Activated CD8-positive, alpha-beta memory T cell treated with anti-CD3 and anti-CD28 coated beads, Interleukin-2, amount 50 U/mL, for 1 hour (primary cell): ENCODE data around the gene PIEZO2.
"Not testable (repeated sequence)": the region's sequence is repeated elsewhere in the genome, so short reads cannot be mapped to it uniquely, and the experiment has no call there.

Experiments used
- DNase-seq: peaks from one replicate; pipeline ENCODE4 v3.0.0-alpha.2; 2020; ENCODE audit errors: extremely low read depth

Gene PIEZO2

DNA sequence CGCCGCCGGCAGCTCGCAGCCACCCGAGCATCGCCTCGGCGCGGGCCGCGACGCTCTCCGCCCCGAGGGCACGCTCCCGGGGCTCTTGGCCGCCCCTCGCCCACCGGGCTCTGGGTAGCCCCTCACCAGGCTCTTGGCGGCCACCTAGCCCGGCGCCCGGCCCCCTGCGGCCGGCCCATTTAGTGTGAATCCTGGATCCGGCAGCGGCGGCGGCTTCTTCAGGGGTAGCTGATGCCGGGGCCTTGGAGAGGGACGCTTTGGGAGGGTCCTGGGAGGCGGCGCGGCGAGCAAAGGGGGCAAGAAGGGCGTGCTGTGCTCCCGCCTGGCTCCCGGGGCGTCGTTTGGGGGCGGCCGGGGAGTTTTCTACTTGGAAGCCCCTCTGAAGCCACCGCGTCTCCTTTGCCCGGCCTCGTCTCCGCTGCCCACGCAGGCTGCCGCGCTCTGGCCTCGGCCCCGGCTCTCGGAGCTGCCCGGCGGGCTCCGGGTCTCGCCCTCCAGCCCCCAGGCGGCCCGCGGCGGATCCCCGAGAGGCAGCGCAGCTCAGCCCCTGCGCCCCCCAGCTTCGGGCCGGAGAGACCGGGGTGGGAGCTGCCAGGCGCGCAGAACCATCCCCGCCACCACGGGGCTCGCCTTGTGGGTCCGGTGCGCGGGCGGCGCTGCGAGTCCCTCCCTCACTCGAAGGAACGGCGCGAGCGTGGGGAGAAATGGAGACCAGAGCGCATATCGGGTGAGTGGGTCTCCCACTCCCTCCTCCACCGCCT, 509 bp downstream of the PIEZO2 start:
- DNase-seq, result no peak

GRCh38 chr18:11147962-11148679, 1.2 kb downstream of the PIEZO2 start:
- DNase-seq, result no peak

DNA sequence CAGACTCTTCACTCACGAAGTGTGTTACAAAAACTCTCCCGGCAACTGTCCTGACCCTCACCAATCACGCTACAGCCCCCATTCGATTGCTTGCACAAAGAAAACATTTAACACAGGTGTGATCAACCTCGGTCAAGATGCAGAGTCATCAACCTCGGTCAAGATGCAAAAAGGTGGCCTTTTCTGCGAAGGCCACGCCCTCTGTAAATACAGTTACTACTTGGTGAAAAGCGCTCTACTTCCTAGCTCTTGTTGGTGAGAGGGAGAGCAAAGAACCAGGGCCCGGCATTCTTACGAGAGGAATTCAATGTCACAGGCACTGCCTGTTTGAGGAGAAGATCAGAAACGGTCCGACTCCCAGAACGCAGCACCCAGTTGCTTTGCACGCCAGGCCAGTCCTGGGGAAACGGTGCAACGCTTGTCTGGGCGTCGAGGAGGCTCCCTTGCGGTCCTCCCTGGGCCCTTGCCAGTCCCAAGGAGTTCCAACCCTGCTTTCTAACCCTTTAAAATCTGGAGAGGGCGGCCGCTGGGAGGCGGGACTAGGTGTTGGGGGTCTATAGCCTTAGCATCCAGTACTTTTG, 1.9 kb downstream of the PIEZO2 start:
- DNase-seq, result no peak

- DNase-seq, result no peak
These were observed 2.4 kb downstream of the PIEZO2 start for GRCh38 chr18:11146947-11147345.

- no peak for DNase-seq
These were observed 3.0 kb downstream of the PIEZO2 start for GRCh38 chr18:11146238-11146946.

- DNase-seq, result no peak
These were observed 3.8 kb downstream of the PIEZO2 start for GRCh38 chr18:11145413-11146191.

DNA sequence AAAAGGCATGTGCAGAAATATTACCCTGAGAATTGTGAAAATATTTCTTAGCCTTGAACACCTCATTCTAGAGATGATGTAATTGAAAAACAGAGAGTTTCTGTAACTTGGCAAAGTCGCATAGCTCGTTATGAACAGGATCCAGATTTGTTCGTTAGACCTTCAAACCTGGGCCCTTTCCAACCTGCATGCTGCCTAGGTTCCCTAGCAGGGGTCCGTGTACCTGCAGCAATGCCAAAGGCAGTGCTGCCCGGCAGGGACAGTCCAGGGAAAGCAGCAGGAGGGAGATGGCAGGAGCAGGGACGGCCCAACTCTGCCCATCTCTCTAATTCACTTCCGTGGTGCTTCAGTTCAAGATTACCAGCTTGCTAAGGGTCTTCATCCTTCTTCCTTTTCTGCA, 12.0 kb downstream of the PIEZO2 start:
- DNase-seq, result no peak

- DNase-seq, result no peak
These were observed 13.1 kb downstream of the PIEZO2 start for GRCh38 chr18:11136241-11136640.

DNA sequence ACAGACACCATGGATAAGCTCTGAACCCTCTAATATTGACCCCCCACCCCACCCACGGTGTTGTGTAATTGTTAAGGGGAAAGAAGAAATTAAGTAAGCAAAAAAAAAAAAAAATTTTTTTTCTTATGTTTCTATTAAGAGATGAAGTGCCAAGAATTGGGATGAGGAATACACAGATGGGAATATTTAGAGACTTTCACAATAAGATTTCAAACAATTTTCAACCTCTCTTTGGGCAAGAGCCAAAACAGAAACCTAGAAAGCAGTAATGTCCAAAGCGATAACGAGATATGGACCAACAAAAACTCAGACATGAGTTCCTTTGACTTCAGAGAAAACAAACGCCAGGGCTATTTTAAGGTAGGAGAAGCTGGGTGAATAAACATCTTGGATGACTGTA, 14.4 kb downstream of the PIEZO2 start:
- DNase-seq, result no peak

GRCh38 chr18:11129059-11129458, 20.3 kb downstream of the PIEZO2 start:
- not testable (repeated sequence) for DNase-seq

GRCh38 chr18:11125492-11126315, 23.7 kb downstream of the PIEZO2 start:
- no peak for DNase-seq

DNA sequence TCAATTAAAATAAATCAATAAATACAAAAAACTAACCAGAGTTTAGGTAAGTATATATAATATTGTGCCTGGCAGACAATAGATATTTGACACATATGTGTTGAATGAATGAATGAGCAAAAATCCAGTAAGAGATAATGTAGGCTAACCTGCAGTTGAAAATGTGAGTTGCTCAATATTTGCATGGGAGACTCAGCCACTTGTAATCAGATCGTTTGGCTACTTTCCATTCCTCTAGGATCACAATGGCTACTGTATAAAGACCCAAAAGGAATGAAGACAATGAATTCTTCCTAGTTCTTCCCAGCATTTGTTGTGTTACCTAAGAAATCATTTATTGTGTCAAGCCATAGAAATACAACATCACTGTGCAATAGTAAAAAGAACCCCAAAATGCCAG, 25.3 kb downstream of the PIEZO2 start:
- DNase-seq, result no peak

DNA sequence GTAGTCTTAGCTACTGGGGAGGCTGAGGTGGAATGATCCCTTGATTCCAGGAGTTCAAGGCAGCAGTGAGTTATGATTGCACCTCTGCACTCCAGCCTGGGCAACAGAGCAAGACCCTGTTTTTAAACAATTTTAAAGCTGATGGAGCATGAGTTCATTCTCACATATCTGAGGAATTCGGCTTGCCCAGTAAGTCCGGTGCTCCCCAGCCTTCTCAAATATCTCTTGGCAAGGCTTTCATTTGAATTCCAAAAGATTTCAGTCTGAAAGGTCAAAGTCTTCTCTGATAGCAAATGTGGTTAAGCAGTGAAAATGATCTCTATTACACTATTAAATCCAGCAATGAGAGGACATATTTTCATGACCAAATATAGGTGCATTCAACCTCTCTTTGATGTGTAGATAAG, 27.9 kb downstream of the PIEZO2 start:
- no peak for DNase-seq

DNA sequence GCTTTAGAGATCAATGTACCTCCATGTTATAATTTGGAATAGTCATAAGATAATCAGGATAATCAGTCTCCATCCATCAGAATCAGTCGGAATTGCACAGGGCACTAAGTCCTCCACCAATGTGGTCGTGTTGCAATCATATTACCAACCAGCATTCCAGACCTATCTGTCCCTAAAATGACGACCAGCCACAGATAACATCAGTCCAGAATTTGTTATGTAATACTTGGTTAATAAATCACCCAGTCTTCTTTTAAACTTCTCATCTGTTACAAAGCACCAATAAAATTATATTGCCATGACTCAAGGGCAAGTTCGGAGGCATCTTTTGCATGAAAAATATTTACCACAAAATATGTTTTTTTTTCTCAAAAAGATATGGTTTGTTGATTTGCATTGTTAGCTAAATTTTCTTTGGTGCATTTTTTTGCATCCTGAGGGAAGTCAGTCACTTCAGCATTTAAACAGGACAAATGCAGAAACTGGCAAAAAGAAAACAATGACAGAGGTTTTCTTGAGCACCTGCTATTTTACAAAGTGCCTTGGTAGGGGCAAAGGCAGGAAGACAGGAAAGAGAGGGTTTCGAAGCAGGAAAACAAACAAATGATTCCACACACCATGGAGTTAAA, 29.3 kb downstream of the PIEZO2 start:
- DNase-seq, result no peak

- no peak for DNase-seq
These were observed 29.8 kb downstream of the PIEZO2 start for GRCh38 chr18:11119550-11119949.

DNA sequence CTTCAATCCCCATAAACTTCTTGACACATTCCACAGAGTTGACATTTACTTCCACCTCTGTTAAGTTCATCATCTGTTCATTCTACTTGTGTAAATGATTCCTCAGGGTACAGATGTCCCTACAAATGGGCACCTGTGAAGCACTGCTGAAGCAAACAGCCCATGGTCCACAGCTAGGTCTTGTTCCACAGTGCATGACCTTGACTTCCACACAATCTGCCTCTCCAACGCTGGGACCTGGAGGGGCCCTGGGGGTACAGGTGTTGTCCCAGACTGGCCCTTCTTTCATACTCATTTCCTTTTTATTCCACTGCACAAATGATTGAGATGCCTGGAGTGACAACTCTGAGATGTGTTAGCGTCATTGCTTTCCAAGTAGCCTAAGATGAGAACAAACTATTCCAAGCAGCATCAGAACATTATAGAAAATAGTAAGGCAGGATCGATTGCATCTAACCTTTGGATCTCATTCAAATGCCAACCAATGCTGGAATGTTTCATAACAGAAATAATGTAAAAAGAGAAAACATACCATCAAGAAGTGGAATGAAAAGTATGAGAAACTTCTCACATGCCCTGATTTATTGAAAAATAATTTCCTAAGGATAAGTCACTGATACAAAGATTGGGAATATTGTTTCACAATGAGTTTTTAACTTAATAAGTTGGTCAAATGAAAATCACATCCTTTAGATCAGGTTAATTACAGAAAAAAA, 31.2 kb downstream of the PIEZO2 start:
- no peak for DNase-seq

DNA sequence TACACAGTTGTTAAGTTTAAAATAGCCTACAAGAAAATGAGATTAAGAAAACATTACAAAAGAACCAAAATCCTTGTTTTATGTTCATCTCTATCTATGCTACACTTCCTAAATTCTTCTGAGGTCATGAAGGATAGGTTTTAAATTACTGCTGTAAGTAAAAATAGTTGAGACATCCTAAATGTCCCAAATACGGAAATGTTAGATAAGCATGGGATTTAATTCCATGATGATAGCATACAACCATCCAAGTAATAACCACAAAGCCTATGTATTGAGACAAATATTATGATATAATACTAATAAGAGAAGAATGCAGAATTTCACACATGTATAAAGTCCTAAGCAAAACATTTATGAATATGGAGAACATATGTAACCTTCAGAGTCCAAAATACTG, 34.1 kb downstream of the PIEZO2 start:
- no peak for DNase-seq

DNA sequence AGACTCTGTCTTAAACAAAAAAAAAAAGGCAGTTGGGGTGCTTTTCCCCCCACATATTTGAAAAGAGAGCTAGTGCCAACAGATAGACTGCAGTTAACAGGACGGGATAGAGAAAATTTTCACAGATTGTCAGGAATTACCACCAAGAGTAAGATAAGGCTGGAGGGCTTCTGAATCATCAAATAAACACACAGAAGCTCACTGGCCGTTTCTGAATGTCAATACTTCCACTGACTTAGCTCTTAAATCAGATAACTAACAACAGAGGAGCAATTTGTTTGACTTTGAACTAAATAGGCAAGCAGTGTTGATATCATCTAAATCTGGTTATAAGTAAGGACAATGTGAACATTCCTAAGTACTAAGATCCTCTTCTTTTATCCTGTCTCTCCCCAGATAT, 34.7 kb downstream of the PIEZO2 start:
- DNase-seq, result no peak

DNA sequence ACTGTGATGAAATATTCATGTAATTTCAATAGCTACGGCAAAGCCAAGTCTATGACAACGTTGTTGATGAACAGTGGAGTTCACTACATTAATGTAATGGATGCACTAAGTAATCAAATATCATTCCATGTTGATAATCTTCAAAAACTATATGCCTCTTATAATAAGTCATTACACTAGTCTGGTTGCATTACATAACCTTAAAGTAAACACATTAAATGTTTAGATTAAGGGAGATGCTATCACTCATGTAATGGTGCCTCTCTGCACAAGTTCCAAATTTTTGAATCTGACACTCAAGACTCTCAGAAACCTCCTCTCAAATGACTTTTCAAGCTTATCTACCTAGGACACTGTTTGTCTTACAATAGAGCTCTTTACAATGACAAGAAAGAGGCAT, 35.4 kb downstream of the PIEZO2 start:
- DNase-seq, result no peak
